GM21447 (cell line): Measurements from ENCODE around the gene PKNOX2.

Source experiments
- ATAC-seq: cut with Tn5 transposase; IDR thresholded peaks from one replicate; pipeline ENCODE4 v1.9.1; 2021; ENCODE audit not compliant: unreplicated experiment

Gene PKNOX2

GRCh38 chr11:125154378-125155099 is 10.0 kb upstream of the PKNOX2 start:
- no peak for ATAC-seq

GRCh38 chr11:125155100-125155444 is 9.5 kb upstream of the PKNOX2 start:
- no peak for ATAC-seq

GRCh38 chr11:125155767-125156166 is 8.8 kb upstream of the PKNOX2 start:
- no peak for ATAC-seq

GRCh38 chr11:125156346-125157117 is 8.0 kb upstream of the PKNOX2 start:
- ATAC-seq, result no peak

- no peak for ATAC-seq
These were observed 7.3 kb upstream of the PKNOX2 start for GRCh38 chr11:125157118-125157733.

GRCh38 chr11:125157953-125158680 is 6.4 kb upstream of the PKNOX2 start:
- ATAC-seq, result no peak

GRCh38 chr11:125162743-125163142 is 1.8 kb upstream of the PKNOX2 start:
- ATAC-seq, result no peak

GRCh38 chr11:125163431-125164063 is 1.0 kb upstream of the PKNOX2 start:
- no peak for ATAC-seq

GRCh38 chr11:125164091-125164421 is 495 bp upstream of the PKNOX2 start:
- ATAC-seq, result no peak

GRCh38 chr11:125165111-125165842 is 726 bp downstream of the PKNOX2 start:
- ATAC-seq, result no peak

GRCh38 chr11:125165843-125166763 is 1.6 kb downstream of the PKNOX2 start:
- ATAC-seq, result no peak

GRCh38 chr11:125166764-125167291 is 2.3 kb downstream of the PKNOX2 start:
- no peak for ATAC-seq

- no peak for ATAC-seq
These were observed 2.9 kb downstream of the PKNOX2 start for GRCh38 chr11:125167292-125167953.

- ATAC-seq, result no peak
These were observed 3.6 kb downstream of the PKNOX2 start for GRCh38 chr11:125167954-125168835.

- no peak for ATAC-seq
These were observed 4.4 kb downstream of the PKNOX2 start for GRCh38 chr11:125168918-125169456.

GRCh38 chr11:125170001-125170509 is 5.5 kb downstream of the PKNOX2 start:
- ATAC-seq, result no peak

- no peak for ATAC-seq
These were observed 6.0 kb downstream of the PKNOX2 start for GRCh38 chr11:125170510-125171031.
